Coronary artery (tissue), 2 donors: ENCODE data around the gene DAPK1.

Source experiments
- DNase-seq: peaks from one replicate; pipeline ENCODE4 v3.0.0-alpha.2; 2017; ENCODE audit warnings: low spot score
- H3K27ac ChIP-seq, 2 donors: fragments of 200-600 bp; sonication (generic); one replicate each; pipeline ENCODE4 v1.5.1; 2016 to 2019
- H3K4me3 ChIP-seq: fragments of 200-600 bp; sonication (generic); 2 replicates; pipeline ENCODE4 v1.5.1; 2016; ENCODE audit warnings: mild to moderate bottlenecking, moderate library complexity
- TF ChIP-seq, protein P1 (sequence below): fragments of 200-600 bp; sonication (generic); IDR thresholded peaks from one replicate; pipeline ENCODE4 v1.5.1; 2019; ENCODE audit warnings: antibody characterized with exemption

The DAPK1 gene

DNA sequence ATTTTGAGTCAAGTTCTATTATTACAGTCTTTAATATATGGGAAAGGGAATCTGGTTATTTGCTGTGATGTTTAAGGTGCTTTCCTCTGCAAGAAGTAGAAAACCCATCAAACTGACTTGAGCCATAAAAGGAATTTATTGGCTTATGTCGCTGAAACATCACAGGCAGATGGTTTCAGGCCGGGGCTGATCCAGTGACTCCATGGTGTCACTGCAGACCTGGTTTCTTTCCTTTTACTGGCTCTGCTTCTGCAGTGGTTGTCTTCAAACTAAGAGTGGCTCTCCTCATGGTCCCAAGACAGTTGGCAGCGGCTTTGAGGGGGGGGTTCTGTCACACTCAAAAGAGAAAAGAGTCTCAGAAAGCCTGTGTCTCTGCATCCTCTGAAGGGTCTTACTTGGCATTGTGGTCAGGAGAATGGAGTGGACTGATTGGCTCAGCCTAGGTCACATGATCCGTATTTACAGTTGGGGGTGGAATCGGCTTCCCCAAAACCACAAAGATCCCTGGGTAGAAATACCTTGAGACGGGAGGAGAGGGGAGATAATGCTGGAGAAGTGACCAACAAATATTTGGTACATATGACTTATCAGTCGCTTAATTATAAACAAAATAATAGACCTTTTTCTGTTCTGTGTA is 106.3 kb downstream of the DAPK1 start:
- Histone ChIP-seq H3K4me3 (no peak overlapping the region), H3K27ac (no peak overlapping the region)
- TF ChIP-seq, protein P1, sequence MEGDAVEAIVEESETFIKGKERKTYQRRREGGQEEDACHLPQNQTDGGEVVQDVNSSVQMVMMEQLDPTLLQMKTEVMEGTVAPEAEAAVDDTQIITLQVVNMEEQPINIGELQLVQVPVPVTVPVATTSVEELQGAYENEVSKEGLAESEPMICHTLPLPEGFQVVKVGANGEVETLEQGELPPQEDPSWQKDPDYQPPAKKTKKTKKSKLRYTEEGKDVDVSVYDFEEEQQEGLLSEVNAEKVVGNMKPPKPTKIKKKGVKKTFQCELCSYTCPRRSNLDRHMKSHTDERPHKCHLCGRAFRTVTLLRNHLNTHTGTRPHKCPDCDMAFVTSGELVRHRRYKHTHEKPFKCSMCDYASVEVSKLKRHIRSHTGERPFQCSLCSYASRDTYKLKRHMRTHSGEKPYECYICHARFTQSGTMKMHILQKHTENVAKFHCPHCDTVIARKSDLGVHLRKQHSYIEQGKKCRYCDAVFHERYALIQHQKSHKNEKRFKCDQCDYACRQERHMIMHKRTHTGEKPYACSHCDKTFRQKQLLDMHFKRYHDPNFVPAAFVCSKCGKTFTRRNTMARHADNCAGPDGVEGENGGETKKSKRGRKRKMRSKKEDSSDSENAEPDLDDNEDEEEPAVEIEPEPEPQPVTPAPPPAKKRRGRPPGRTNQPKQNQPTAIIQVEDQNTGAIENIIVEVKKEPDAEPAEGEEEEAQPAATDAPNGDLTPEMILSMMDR: no peak
- DNase-seq: no peak

DNA sequence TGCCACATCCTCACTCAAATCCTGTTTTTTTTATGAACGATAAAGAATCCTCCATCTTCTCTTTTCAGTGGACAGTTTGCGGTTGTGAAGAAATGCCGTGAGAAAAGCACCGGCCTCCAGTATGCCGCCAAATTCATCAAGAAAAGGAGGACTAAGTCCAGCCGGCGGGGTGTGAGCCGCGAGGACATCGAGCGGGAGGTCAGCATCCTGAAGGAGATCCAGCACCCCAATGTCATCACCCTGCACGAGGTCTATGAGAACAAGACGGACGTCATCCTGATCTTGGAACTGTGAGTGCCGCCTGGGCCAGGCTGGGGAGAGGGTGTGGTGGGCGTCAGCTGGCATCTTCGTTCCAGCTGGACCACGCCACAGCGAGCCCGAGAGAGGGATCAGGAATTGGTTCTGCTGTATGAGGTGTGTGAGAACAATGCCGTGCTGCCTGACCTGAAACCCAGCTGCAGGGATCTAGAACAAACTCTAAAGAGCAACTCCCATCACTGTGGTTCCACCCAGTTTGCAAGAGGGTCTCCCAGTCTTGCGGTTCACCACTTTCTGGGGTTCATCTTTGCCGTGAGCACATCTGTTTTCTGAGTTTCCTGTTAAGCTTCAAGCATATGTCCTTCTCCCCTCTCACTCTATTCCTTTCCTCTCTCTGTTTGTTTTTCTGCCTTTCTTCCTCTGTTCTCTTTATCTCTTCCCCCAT is 107.4 kb downstream of the DAPK1 start:
- no peak for DNase-seq
- Histone ChIP-seq H3K4me3 (no peak overlapping the region), H3K27ac (no peak overlapping the region)
- TF ChIP-seq, protein P1: no peak

DNA sequence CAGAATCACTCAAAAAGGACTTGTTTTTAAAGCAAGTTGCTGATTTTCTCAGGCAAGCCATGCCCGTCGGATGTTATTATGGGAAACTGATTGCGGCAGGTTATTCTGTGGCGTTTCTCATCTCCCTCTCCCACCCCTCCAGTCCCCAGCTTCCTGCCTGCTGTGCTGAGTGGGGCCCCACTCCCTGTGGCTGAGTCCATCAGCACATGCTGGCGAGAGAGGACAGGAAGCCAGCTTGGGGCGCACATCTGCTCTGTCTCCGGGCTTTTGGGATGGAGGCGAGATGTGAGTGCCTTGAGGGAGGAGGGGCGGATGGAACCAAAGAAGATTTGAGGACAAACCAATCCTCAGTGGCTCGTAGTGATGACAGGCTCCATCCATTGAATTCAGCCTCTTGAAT is 108.0 kb downstream of the DAPK1 start:
- no peak overlapping the region for H3K4me3 ChIP-seq
- TF ChIP-seq, protein P1: no peak
- DNase-seq: no peak
- no peak overlapping the region for H3K27ac ChIP-seq

DNA sequence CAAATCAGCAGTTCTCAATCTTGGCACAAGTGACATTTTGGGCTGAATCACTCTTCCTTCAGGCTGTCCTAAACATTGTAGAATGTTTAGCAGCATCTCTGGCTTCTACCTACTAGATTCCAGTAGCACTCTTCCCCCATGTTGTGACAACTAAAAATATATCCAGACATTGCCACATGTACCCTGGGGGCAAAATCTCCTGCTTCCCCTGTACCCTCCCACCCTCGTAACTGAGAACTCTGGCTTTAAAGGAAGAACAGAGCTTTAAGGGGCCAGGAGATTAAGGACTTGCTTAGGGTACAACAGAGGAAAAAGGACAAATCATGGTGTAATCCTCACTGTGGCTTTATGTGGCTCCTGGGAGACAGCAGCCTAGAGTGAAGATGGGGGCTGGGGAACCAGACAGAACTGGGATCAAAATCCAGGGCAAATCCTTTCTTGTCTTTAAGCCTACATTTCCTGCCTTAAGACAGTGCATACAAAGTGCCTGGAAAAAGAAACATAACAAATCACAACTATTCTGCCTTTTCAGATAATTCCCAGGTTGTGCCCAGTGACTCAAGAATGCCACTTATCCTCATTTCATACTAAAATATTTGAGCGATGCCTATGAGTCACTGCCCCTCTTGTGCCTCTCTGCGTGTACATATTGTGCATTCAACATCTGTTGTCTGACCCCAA is 109.3 kb downstream of the DAPK1 start:
- no peak for DNase-seq
- no peak overlapping the region for H3K4me3 ChIP-seq
- peak overlapping the region; percentile 6 to 63 for H3K27ac ChIP-seq
- TF ChIP-seq, protein P1: no peak

DNA sequence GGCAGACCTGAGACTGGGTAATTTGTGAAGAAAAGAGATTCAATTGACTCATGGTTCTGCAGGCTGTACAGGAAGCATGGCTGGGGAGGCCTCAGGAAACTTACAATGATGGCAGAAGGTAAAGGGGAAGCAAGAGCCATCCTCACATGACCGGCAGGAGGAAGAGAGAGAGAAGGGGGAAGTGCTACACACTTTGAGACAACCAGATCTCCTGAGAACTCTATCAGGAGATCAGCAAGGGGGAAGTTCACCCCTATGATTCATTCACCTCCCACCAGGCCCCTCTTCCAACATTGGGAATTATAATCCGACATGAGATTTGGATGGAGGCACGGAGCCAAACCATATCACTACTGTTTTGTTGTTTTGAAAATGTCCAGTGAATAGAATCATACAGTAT is 110.2 kb downstream of the DAPK1 start:
- H3K4me3 ChIP-seq: no peak overlapping the region
- TF ChIP-seq, protein P1: no peak
- peak; percentile 57 for DNase-seq
- no peak overlapping the region for H3K27ac ChIP-seq

DNA sequence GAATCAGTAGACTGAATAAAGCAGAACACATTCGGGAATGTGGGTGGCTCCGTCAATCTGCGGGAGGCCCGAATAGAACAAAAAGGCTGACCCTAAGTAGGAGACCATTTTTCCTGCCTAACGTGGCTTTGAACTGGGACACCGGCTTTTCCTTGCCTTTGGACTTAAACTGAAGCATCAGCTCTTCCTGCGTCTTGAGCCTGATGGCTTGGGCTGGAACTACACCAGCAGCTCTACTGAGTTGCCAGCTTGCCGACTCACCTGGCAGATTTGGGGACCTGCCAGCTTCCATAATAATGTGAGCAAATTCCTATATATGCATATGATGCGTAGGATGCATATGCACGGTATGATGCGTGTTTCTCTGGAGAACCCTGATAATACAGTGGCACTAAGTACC is 111.3 kb downstream of the DAPK1 start:
- H3K27ac ChIP-seq: no peak overlapping the region
- peak; percentile 11 for DNase-seq
- no peak overlapping the region for H3K4me3 ChIP-seq
- TF ChIP-seq, protein P1: no peak
